Measurements from ENCODE around the gene CIAO3.

CIAO3 gene

DNA sequence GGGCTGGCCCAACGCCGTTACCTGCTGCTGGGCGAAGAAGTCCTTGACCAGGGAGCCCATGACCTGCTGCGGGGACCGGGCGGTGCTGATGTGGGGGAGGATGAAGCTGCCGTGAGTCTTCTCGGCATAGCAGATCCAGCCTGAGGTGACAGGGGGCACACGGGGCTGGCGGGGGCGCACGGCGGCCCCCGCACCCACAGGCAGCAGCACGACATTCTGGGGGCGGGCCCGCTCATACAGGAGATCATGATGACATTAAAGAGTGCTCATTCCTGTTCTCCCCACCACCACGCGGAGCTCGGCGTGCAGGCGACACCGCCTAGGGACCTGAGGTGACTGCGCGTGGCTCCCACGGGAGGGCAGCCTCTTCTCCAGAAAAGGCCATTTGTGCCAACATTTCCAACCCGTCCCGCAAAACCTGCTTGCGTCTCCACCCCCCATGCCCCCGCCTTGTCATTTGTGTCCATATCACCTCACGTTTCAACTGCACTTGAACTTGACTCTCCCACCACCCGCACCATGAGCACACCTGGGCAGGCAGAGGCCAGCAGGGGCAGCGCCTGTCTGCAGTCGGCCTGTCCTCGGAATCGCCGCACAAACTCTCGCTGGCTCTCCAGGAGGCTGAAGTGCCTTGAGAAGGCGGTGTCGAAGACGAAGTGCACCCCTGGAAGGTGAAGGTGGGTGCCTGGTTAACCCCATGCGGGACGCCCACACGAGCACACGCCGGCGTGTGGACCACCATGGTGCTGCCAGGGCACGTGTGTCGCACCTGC is 6.4 kb downstream of the CIAO3 start:
- no peak for DNase-seq

DNA sequence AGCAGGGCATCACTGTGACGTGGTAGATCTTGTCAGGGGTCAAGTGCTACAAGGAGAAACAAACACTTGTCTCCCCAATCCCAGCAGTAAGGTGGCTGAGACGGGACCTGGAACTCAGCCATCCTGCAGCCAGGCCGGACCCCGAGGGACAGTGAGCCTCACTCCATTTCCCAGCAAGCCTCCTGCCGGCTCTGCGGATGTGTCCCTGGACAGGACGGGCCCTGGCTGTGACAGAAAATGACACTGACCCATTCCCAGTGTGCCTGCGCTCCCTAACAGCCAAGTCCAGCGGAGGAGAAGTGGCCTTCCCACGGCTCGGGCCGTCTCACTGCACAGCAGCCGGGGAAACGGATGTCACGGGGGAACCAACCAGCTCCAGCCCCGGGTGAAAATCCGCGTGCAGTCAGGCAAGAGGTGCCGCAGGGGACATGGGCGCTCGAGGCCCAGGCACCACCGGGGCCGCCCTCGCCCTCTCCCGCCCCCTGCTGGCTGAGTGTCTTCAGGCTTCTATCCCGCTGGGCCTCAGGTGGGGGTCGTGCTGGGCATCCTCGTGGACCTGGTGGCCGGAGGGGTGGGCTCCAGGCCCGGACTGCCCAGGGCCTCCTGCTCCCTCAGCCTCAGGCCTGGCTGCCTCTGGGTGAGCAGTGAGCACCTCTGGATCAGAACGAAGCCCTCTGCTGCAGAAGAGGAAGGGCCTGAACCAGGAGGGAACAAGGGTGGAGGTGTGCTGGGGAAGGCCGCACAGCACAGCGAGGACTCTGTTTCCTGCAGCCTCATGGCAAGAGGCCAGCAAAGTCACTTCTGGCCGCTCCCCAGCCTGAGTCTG is 7.2 kb downstream of the CIAO3 start:
- DNase-seq, result no peak

DNA sequence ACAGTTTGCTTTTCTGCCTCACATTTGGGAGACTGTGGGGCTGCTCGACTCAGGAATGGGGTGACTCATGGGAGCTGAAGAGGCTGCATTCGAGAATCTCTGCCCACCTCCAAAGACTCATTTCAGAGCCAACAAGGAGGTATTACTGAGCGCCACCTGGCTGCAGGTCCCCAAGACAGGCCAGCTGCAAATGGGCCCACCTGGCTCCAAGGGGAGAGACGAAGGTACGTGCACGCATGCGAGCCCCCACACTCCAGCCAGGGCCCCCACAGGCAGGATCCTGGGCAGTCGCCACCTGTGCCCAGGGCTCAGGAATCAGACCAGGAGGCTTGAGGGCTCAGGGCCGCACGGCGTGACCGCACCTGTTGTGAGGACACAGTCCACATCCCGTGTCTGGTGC is 7.9 kb downstream of the CIAO3 start:
- DNase-seq, result no peak

- DNase-seq, result no peak
Measured at GRCh38 chr16:732332-732731, 8.5 kb downstream of the CIAO3 start.

DNA sequence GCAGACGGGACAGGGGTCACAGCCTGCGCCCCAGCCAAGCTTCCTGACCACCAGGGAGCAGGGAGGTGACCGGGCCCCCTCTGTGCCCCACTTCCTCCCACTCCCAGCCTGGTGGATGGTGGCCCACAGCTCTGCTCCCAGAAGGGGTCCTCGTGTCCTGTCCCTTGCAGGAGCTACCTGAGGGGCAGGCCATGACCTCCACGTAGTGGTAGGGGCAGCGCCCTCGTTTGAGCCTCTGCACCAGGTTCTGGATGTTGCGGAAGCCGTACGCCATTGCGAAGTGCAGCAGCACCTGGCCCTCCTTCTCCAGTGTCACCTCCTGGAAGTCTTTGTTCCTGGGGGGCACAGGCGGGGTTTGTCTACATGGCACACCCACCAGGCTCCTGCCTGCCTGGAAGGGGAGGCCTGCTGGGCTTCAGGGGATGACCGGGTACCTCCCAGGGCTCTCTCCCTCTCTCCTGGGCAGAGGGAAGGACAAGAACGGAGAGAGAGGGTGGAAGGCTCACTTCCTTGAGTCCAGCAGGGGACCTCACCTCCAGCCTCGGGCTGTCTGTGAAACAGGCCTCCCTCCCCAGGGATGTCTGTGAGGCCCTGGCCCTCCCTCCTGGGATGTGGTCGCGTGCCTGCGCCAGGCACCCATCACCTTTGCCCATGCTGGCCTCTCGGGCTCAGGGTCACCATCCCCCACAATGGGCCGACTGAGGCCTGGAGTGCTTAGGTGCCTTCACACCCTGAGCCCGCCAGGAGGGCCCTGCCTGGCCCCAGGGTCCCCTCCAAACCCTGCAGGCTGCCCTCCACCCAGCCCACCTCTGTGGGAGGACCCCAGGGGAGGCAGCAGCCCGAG is 9.9 kb downstream of the CIAO3 start:
- no peak for DNase-seq

- DNase-seq, result no peak
Measured at GRCh38 chr16:729768-730665, 10.8 kb downstream of the CIAO3 start.

GRCh38 chr16:728890-729744 is 11.7 kb downstream of the CIAO3 start:
- no peak for DNase-seq

DNA sequence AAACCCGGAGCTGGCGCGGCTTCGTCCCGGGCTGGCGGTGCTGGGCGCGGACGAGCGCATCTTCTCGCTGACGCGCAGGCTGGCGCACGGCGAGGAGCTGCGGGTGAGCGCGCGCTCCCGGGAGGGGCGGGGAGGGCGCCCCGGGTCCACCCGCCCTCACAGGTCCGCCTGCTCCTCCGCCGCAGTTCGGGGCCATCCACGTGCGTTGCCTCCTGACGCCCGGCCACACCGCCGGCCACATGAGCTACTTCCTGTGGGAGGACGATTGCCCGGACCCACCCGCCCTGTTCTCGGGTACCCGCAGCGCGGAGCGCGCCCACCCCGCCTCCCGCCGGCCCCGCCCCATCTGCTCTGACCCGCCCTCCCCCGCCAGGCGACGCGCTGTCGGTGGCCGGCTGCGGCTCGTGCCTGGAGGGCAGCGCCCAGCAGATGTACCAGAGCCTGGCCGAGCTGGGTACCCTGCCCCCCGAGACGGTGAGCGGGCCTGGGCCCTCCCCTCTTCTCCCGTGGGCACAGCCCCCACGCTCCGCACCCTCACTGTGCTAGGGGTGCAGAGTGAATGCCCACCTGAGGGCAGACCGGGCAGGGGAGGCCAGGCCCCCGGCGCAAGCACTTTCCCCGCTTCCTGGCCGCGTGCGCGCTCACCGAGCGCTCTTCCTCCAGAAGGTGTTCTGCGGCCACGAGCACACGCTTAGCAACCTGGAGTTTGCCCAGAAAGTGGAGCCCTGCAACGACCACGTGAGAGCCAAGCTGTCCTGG is 12.5 kb downstream of the CIAO3 start:
- DNase-seq, result peak; percentile 70

- no peak for DNase-seq
Measured at GRCh38 chr16:727291-727977, 13.4 kb downstream of the CIAO3 start.

GRCh38 chr16:726438-727290 is 14.1 kb downstream of the CIAO3 start, which contains the start of the genes CCDC78 and HAGHL:
TSS of gene CCDC78 (minus strand) at chr16:726443. CDS start at chr16:726367, 76 bp downstream.
TSS of gene HAGHL (plus strand) at chr16:727106. CDS start at chr16:727510, 404 bp downstream.
- DNase-seq, result peak; percentile 61

DNA sequence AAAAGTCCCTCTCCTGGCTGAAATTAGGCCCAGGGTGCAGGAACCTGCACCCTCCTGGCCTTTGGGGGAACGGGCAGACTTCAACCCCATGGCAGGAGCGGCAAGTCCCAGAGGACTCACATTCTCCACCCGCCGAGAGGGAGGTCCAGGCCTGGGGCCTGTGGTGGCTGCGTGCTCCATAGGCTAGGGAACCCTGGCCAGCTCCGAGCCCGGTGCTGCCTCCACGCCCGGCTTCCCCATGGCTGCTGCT is 14.7 kb downstream of the CIAO3 start:
- DNase-seq, result no peak

GRCh38 chr16:725463-726187 is 15.2 kb downstream of the CIAO3 start:
- no peak for DNase-seq

GRCh38 chr16:725041-725376 is 15.8 kb downstream of the CIAO3 start:
- no peak for DNase-seq

- no peak for DNase-seq
Measured at GRCh38 chr16:724188-725040, 16.4 kb downstream of the CIAO3 start.

GRCh38 chr16:723695-724094 is 17.1 kb downstream of the CIAO3 start:
- no peak for DNase-seq

DNA sequence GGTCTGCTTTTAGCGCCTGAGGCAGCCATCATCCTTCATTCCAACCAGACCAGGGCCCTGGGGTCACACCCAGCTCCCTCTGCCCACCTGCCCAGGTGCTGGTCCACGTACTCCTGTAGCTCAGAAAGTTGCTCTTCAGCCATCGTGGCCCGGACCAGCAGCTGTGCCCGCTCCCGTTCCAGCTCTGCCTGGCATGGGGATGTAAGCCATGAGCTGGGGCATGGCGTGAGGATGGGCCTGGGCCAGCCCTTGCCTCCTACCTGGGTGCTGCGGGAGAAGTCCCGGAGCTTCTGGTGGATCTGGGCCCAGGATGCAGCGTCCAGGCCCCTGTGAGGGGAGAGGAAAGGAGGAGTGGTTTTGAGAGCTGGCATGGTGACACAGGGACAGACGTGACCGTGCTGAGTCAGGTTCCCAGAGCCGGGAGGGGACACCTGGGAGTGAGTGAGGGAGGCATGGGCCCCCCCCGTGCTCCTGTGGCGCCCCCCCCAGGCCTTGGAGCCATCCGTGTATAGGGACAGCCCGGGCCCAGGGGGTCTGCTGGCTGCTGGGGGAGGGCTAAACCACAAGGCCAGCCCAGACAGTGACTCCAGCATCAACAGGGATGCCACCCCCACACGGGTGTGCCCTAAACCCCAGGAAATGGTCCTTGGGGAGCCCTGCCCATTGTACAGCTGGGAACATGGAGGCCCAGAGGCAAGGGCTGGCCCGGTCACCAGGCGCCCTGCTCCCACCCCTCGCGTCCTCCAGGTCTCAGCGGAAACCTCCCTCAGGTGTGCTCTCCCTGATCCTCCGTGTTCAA is 17.8 kb downstream of the CIAO3 start:
- no peak for DNase-seq

All from NK-92 treated with Interleukin-12 subunit alpha and Interleukin-12 subunit beta, amount 100 ng/mL, for 24 hours (cell line).